Nephron progenitor cell (in vitro differentiated cells): ENCODE results near the gene RBM5.

Source experiments
- DNase-seq: peaks from one replicate; pipeline ENCODE4 v3.0.0; 2021
- H3K27ac Mint-ChIP-seq: 2 replicates; pipeline ENCODE4 v1.8.0; 2021; ENCODE audit warnings: mild to moderate bottlenecking, moderate library complexity, mixed read lengths
- H3K27me3 Mint-ChIP-seq: 2 replicates; pipeline ENCODE4 v1.8.0; 2021; ENCODE audit warnings: mild to moderate bottlenecking, low read depth, mixed read lengths; ENCODE audit not compliant: poor library complexity
- H3K36me3 Mint-ChIP-seq: 2 replicates; pipeline ENCODE4 v1.8.0; 2021; ENCODE audit warnings: low read depth, mixed read lengths
- H3K4me1 Mint-ChIP-seq: 2 replicates; pipeline ENCODE4 v1.8.0; 2021; ENCODE audit warnings: mixed read lengths
- H3K4me3 Mint-ChIP-seq: 2 replicates; pipeline ENCODE4 v1.8.0; 2021; ENCODE audit warnings: mild to moderate bottlenecking, moderate library complexity, mixed read lengths
- H3K9me3 Mint-ChIP-seq: 2 replicates; pipeline ENCODE4 v1.8.0; 2021; ENCODE audit warnings: mild to moderate bottlenecking, moderate library complexity, mixed read lengths
- TF ChIP-seq, protein P1 (sequence below): fragments of 200-600 bp; sonication (generic); IDR thresholded peaks from 2 replicates; pipeline ENCODE4 v1.5.0; 2021; ENCODE audit warnings: antibody characterized with exemption

Gene RBM5

DNA sequence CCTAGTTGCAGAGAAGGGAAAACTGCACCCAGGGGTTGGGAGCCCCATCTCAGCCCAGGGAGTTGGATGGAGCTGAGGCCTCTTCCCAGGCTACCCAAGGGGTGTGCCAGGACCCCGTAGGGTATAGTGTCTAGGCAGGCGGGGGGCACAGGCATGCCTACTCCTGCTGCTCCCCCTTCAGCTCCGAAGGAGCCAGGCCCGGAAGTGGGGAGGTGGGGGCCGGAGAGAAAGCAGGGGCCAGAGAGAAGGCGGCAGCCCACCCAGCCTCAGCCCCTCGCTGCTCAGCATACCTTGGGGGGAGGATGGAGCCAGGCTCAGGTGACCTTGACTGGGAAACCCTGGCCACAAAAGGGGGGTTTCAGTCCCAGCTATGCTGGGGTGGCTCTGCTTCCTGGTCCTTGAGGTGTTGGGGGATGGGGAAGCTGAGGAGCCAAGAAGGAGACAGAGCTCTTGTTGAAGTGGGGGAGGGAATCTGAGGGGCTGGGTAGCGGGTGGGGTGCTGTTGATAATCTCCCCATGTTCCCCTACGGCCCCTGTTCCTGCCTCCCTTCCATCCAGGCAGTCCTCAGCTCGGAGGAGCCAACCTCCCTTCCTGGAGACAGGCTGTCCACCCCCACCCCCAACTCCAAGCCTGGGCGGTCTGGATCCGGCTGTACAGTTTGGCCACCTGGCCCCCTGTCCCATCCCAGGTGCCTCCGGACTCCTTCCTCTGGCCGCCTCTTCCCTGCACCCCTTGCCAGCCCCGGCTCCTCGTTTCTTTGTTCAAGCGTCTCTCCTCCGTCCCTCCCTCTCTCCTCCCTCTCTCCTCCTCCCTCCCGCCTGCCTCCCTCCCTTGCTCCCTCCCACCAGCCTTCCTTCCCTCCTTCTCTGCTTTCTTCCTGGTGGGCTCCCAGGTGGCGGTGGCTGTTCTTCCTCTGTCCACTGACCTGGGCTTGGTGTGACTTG is 68.1 kb downstream of the RBM5 start:
- Mint-ChIP-seq H3K4me1 (peaks cover 81% of the 10 kb centered on the region), H3K4me3 (peak overlapping the region; percentile 94), H3K27me3 (peaks cover 10% of the 10 kb centered on the region), H3K36me3 (peaks cover 23% of the 10 kb centered on the region), H3K27ac (no peak overlapping the region), H3K9me3 (no peaks in the 10 kb centered on the region)
- TF ChIP-seq, protein P1, sequence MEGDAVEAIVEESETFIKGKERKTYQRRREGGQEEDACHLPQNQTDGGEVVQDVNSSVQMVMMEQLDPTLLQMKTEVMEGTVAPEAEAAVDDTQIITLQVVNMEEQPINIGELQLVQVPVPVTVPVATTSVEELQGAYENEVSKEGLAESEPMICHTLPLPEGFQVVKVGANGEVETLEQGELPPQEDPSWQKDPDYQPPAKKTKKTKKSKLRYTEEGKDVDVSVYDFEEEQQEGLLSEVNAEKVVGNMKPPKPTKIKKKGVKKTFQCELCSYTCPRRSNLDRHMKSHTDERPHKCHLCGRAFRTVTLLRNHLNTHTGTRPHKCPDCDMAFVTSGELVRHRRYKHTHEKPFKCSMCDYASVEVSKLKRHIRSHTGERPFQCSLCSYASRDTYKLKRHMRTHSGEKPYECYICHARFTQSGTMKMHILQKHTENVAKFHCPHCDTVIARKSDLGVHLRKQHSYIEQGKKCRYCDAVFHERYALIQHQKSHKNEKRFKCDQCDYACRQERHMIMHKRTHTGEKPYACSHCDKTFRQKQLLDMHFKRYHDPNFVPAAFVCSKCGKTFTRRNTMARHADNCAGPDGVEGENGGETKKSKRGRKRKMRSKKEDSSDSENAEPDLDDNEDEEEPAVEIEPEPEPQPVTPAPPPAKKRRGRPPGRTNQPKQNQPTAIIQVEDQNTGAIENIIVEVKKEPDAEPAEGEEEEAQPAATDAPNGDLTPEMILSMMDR, result no peak
- DNase-seq, result no peak

DNA sequence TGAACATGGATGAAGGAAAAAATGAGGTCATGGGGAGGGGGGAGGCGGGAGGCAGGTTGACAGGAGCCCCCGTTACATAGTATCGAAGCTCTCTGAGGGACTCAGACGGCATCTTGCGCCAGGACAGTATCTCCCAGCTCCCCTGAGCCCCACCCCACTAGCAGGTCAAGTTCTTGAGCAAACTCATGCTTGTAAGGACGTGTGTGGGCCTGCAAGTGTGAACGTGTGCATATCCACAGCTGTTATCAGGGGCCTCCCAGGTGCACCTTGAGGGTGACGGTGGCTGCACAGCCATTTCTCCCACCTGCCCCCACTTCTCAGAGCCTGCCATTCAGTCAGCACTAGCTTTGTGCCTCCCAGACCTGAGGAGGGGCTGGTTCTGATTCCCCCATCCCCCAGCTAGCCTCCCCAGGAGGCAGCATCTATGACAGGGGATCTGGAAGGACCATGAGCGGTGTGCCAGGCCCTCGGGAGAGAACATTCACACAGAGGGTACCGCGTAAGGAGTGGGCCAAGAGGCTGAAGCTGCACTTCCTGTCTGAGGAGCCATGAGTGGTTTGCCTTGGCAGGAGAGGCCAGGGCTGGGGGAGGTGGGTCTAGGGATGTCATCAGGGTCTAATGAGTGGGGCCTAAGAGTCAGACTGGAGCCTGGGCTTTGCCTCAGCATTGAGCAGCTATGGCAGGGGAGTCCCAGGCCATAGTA is 69.3 kb downstream of the RBM5 start:
- H3K36me3 Mint-ChIP-seq, result peaks cover 29% of the 10 kb centered on the region
- no peaks in the 10 kb centered on the region for H3K9me3 Mint-ChIP-seq
- peaks cover 10% of the 10 kb centered on the region for H3K27me3 Mint-ChIP-seq
- peak overlapping the region; percentile 85 for H3K27ac Mint-ChIP-seq
- peak overlapping the region; percentile 94 for H3K4me3 Mint-ChIP-seq
- peaks cover 81% of the 10 kb centered on the region for H3K4me1 Mint-ChIP-seq
- DNase-seq, result no peak
- TF ChIP-seq, protein P1, result no peak

DNA sequence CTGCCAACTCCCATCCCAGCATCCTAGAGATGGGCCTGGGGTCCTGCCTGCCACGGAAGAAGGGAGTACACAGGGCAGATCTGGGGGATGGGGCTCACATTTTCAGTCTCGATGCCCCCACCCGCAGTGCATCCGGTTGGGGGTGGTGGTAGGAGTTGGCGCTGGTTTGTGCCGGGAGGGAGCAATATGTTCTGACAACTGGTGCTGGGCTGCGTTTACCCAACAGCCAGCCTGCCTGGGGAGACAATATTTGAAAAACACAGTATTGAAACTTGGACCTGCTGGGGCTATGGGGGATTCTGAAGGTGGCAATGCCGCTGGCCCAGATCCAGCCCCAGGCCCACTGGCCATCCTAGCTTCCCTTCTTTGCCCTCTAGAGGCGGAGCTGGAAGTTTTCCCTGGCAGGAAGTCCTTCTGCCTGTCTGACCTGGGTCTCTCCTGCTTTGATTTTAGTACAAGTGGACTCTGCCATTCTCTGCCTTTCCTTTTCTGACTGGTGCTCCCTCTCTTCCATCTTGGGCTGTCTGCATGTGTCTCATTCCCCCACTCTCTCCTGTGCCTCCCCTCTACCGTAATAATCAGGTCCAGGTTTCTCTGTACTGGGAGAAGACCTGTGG is 69.9 kb downstream of the RBM5 start:
- Mint-ChIP-seq H3K4me3 (peak overlapping the region; percentile 94), H3K27ac (peak overlapping the region; percentile 85), H3K27me3 (peaks cover 4% of the 10 kb centered on the region), H3K36me3 (peaks cover 34% of the 10 kb centered on the region), H3K9me3 (no peaks in the 10 kb centered on the region), H3K4me1 (peaks cover 81% of the 10 kb centered on the region)
- TF ChIP-seq, protein P1, result no peak
- DNase-seq, result no peak

DNA sequence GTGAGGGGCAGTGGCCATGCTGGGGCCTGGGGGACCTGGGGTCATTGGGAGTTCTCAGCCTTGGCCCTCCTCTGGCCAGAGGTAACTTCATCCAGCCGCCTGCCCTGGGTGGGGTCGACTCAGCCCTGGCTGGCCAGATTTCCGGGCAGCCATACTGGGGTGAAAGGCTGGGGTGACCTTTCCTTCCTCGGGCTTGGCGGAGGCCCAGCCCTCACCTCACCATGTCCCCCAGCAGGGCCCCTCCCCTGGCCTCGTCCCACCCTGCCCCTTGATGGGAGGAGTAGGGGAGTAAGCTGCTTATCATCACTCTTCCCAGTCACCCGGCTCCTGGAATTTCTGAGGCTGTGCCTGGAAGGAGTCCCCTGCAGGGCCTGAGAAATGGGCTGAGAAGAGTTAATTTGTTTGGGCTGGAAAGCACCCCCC is 71.9 kb downstream of the RBM5 start:
- TF ChIP-seq, protein P1, result no peak
- Mint-ChIP-seq H3K4me1 (peaks cover 92% of the 10 kb centered on the region), H3K4me3 (no peak overlapping the region), H3K27ac (no peak overlapping the region), H3K9me3 (no peaks in the 10 kb centered on the region), H3K27me3 (no peaks in the 10 kb centered on the region), H3K36me3 (peaks cover 44% of the 10 kb centered on the region)
- no peak for DNase-seq

DNA sequence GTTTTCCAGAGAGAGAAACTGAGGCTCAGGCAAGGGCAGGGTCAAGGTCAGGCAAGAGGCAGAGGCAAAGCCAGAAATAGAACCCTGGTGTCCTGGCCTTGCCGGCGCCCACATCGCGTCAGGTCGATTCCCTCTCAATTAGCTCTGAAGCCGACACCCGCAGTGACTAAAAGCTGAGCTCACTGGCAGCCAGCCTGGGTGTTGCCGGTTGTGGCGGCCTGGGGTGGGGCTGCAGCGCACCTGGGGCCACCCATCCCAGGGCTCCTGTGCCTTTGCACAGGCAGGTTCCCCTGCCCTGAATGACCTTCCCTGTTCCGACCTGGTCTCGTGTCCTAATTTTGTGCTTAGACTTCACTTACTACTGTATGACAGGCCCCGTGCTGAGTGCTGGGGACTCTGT is 72.6 kb downstream of the RBM5 start:
- no peaks in the 10 kb centered on the region for H3K27me3 Mint-ChIP-seq

More for the DNA sequence above, 72.6 kb downstream of the RBM5 start:
- peaks cover 44% of the 10 kb centered on the region for H3K36me3 Mint-ChIP-seq
- peak overlapping the region; percentile 92 for H3K27ac Mint-ChIP-seq
- H3K9me3 Mint-ChIP-seq, result no peaks in the 10 kb centered on the region
- peaks cover 93% of the 10 kb centered on the region for H3K4me1 Mint-ChIP-seq
- H3K4me3 Mint-ChIP-seq, result peak overlapping the region; percentile 42
- DNase-seq, result no peak
- TF ChIP-seq, protein P1, result no peak
